IMR-90 (cell line): ENCODE measurements around the gene MRM2. TPM values are rescaled to one million over a fixed set of nuclear protein-coding genes. Genes with fewer than 3 reads are reported as not detected.

Experiments used
- ATAC-seq: fragments of 200-7000 bp; cut with Tn5 transposase; 2 replicates; pipeline ENCODE4 v1.9.1; 2020; ENCODE audit warnings: low read depth, mild to moderate bottlenecking, moderate library complexity
- BruUV-seq: library from RNA; stranded (reverse); fragments of 400-500 nt; replicated peaks from 2 replicates; lab custom pipeline; 2021; lab: Mats Ljungman, UMichigan
- CTCF ChIA-PET: fragments of 300-600 bp; formaldehyde crosslinking; extraction: SDS; loops from one replicate; lab custom pipeline; 2021; ENCODE audit warnings: antibody characterized with exemption; lab: Yijun Ruan, JAX
- POLR2A ChIA-PET: fragments of 300-600 bp; sonication (Branson Sonifier 250); formaldehyde crosslinking; loops from one replicate; lab custom pipeline; 2022; ENCODE audit warnings: antibody characterized with exemption; ENCODE audit not compliant: unreplicated experiment; lab: Charles Lee
- DNase-seq: peaks from one replicate; pipeline ENCODE4 v3.0.0; 2013
- H2AFZ ChIP-seq: replicated peaks from 2 replicates; pipeline ENCODE3; 2013; ENCODE audit warnings: low read length, mild to moderate bottlenecking; ENCODE audit not compliant: poor library complexity
- H2AK5ac ChIP-seq: 2 replicates; pipeline ENCODE4 v1.6.1; 2013; ENCODE audit warnings: low read depth, low read length, inconsistent platforms
- H2AK9ac ChIP-seq: replicated peaks from 2 replicates; pipeline ENCODE3; 2013; ENCODE audit warnings: mild to moderate bottlenecking, low read depth, low read length, moderate library complexity; ENCODE audit not compliant: poor library complexity
- H2BK120ac ChIP-seq: 2 replicates; pipeline ENCODE4 v1.6.1; 2013; ENCODE audit warnings: low read depth, low read length, inconsistent platforms
- H2BK15ac ChIP-seq: 3 replicates; pipeline ENCODE4 v1.6.1; 2013; ENCODE audit warnings: low read depth, low read length, inconsistent platforms
- H2BK20ac ChIP-seq: 2 replicates; pipeline ENCODE4 v1.6.1; 2013; ENCODE audit warnings: low read depth, mild to moderate bottlenecking, inconsistent platforms, low read length, moderate library complexity
- H2BK5ac ChIP-seq: 2 replicates; pipeline ENCODE4 v1.6.1; 2013; ENCODE audit warnings: mild to moderate bottlenecking, low read depth, low read length, inconsistent platforms; ENCODE audit not compliant: poor library complexity, severe bottlenecking
- H3K14ac ChIP-seq: replicated peaks from 2 replicates; pipeline ENCODE4 v1.6.1; 2013; ENCODE audit warnings: low read depth, low read length, inconsistent platforms
- H3K18ac ChIP-seq: 2 replicates; pipeline ENCODE4 v1.6.1; 2013; ENCODE audit warnings: low read depth, low read length, control low read depth
- H3K23ac ChIP-seq: 2 replicates; pipeline ENCODE4 v1.6.1; 2013; ENCODE audit warnings: low read depth, low read length, inconsistent platforms
- H3K27ac ChIP-seq: 2 replicates; pipeline ENCODE4 v1.5.1; 2013; ENCODE audit warnings: mild to moderate bottlenecking, control low read depth, low read length; ENCODE audit not compliant: insufficient read depth
- H3K27me3 ChIP-seq: 2 replicates; pipeline ENCODE4 v1.6.1; 2013; ENCODE audit warnings: low read length; ENCODE audit not compliant: control insufficient read depth, insufficient read depth
- H3K36me3 ChIP-seq: 2 replicates; pipeline ENCODE4 v1.6.1; 2013; ENCODE audit warnings: low read length, mixed read lengths; ENCODE audit not compliant: control insufficient read depth, insufficient read depth
- H3K4ac ChIP-seq: 2 replicates; pipeline ENCODE4 v1.6.1; 2013; ENCODE audit warnings: low read depth, low read length, inconsistent platforms
- H3K4me1 ChIP-seq: 2 replicates; pipeline ENCODE4 v1.6.1; 2013; ENCODE audit warnings: low read length, mixed read lengths; ENCODE audit not compliant: control insufficient read depth, insufficient read depth
- H3K4me2 ChIP-seq: 2 replicates; pipeline ENCODE4 v1.6.1; 2013; ENCODE audit warnings: low read depth, mild to moderate bottlenecking, control low read depth, low read length, moderate library complexity
- H3K4me3 ChIP-seq: 2 replicates; pipeline ENCODE4 v1.5.1; 2013; ENCODE audit warnings: low read depth, mild to moderate bottlenecking, control low read depth, low read length, moderate library complexity; ENCODE audit not compliant: insufficient read depth
- H3K56ac ChIP-seq: 2 replicates; pipeline ENCODE4 v1.6.1; 2013; ENCODE audit warnings: low read length, inconsistent platforms; ENCODE audit not compliant: insufficient read depth; ENCODE audit errors: extremely low read depth
- H3K79me1 ChIP-seq, 2 experiments: 2 replicates each; pipeline ENCODE4 v1.6.1; 2013; ENCODE audit warnings: low read length in 2 of 2, inconsistent platforms in 1 of 2, low read depth in 1 of 2
- H3K9ac ChIP-seq: 2 replicates; pipeline ENCODE4 v1.6.1; 2013; ENCODE audit warnings: low read depth, low read length, control low read depth
- H3K9me1 ChIP-seq: 2 replicates; pipeline ENCODE4 v1.6.1; 2013; ENCODE audit warnings: low read length, inconsistent platforms; ENCODE audit not compliant: insufficient read depth
- H3K9me3 ChIP-seq: 2 replicates; pipeline ENCODE4 v1.6.1; 2013; ENCODE audit warnings: low read length; ENCODE audit not compliant: control insufficient read depth, insufficient read depth
- H4K20me1 ChIP-seq: 2 replicates; pipeline ENCODE4 v1.6.1; 2013; ENCODE audit warnings: low read length, inconsistent platforms; ENCODE audit not compliant: insufficient read depth
- H4K5ac ChIP-seq: 2 replicates; pipeline ENCODE4 v1.6.1; 2013; ENCODE audit warnings: mild to moderate bottlenecking, low read depth, low read length, control low read depth
- H4K8ac ChIP-seq, 2 experiments: 2 replicates each; pipeline ENCODE4 v1.6.1; 2013; ENCODE audit warnings: low read depth in 2 of 2, low read length in 2 of 2, control low read depth in 1 of 2, inconsistent platforms in 1 of 2
- H4K91ac ChIP-seq: 2 replicates; pipeline ENCODE4 v1.6.1; 2013; ENCODE audit warnings: low read depth, low read length, inconsistent platforms; ENCODE audit not compliant: insufficient read depth
- BHLHE40 ChIP-seq: fragments of 150-350 bp; IDR thresholded peaks from 2 replicates; pipeline ENCODE4 v1.6.1; 2016; ENCODE audit warnings: mild to moderate bottlenecking, low read depth, low read length
- CEBPB ChIP-seq: IDR thresholded peaks from 2 replicates; pipeline ENCODE4 v1.6.1; 2012; ENCODE audit warnings: low read depth, low read length, improper control_type of control experiment
- CHD1 ChIP-seq: IDR thresholded peaks from 2 replicates; pipeline ENCODE4 v1.6.1; 2012; ENCODE audit warnings: low read depth, low read length, improper control_type of control experiment
- FOS ChIP-seq: fragments of 150-350 bp; IDR thresholded peaks from 2 replicates; pipeline ENCODE4 v1.6.1; 2016; ENCODE audit warnings: low read depth, low read length
- MAFK ChIP-seq: IDR thresholded peaks from 2 replicates; pipeline ENCODE4 v1.6.1; 2012; ENCODE audit warnings: low read depth, low read length, improper control_type of control experiment
- MAZ ChIP-seq: IDR thresholded peaks from 2 replicates; pipeline ENCODE4 v1.6.1; 2012; ENCODE audit warnings: low read depth, mild to moderate bottlenecking, low read length, improper control_type of control experiment, moderate library complexity, borderline replicate concordance
- MXI1 ChIP-seq: IDR thresholded peaks from 2 replicates; pipeline ENCODE4 v1.6.1; 2012; ENCODE audit warnings: low read depth, mild to moderate bottlenecking, low read length, moderate library complexity, borderline replicate concordance
- NFE2L2 ChIP-seq: fragments of 150-350 bp; IDR thresholded peaks from 2 replicates; pipeline ENCODE4 v1.6.1; 2016; ENCODE audit warnings: low read depth, mild to moderate bottlenecking, low read length
- POLR2A ChIP-seq: IDR thresholded peaks from 2 replicates; pipeline ENCODE4 v1.6.1; 2012; ENCODE audit warnings: mild to moderate bottlenecking, low read depth, low read length
- RAD21 ChIP-seq: IDR thresholded peaks from 2 replicates; pipeline ENCODE4 v1.6.1; 2012; ENCODE audit warnings: low read length, improper control_type of control experiment
- RCOR1 ChIP-seq: IDR thresholded peaks from 2 replicates; pipeline ENCODE4 v1.6.1; 2012; ENCODE audit warnings: mild to moderate bottlenecking, low read length, improper control_type of control experiment; ENCODE audit not compliant: insufficient replicate concordance
- RFX5 ChIP-seq: IDR thresholded peaks from 2 replicates; pipeline ENCODE4 v1.8.0; 2012; ENCODE audit warnings: low read depth, mild to moderate bottlenecking, low read length, moderate library complexity
- SMC3 ChIP-seq: fragments of 150-350 bp; IDR thresholded peaks from 2 replicates; pipeline ENCODE4 v1.6.1; 2016; ENCODE audit warnings: low read depth, mild to moderate bottlenecking, antibody characterized with exemption, low read length, moderate library complexity
- WGBS, 2 experiments: methylation state at CpG; one replicate each; pipeline versions ENCODE4 v1.1.5 to v1.1.7; 2013; ENCODE audit warnings: missing lambda C conversion rate in 2 of 2; ENCODE audit not compliant: insufficient read length in 1 of 2; ENCODE audit errors: extremely low coverage in 2 of 2; 5-methylcytosine and 5-hydroxymethylcytosine counted together
- dilution Hi-C: fragments of 300-500 bp; cut with HindIII; formaldehyde crosslinking; loops from one replicate; pipeline ENCODE4 v1.14.3; 2018; ENCODE audit warnings: low sequenced_read_pairs; ENCODE audit not compliant: unreplicated experiment
- in situ Hi-C: fragments of 300-500 bp; cut with MboI; formaldehyde crosslinking; loops from 3 replicates; pipeline ENCODE4 v1.14.3; 2019; ENCODE audit warnings: low sequenced_read_pairs, inconsistent platforms, mixed read lengths
- intact Hi-C: fragments of 100-400 bp; cut with micrococcal nuclease; formaldehyde crosslinking; loops from 2 replicates; pipeline ENCODE4 v1.10.0; 2022
- polyA plus RNA-seq, 3 experiments: library from polyadenylated mRNA; depleted of rRNA; stranded (reverse); fragments of >200 nt; gene quantifications; 2 replicates each; pipeline ENCODE4 v1.2.3, GENCODE V29; 2012; ENCODE audit warnings: low replicate concordance in 1 of 3
- total RNA-seq: library from RNA; depleted of rRNA; stranded (reverse); fragments of >200 nt; gene quantifications from 2 replicates; pipeline ENCODE4 v1.2.3, GENCODE V29; 2012
- TF ChIP-seq, protein P1 (sequence below): conservative IDR thresholded peaks from 2 replicates; pipeline ENCODE4 v1.5.1; 2012; ENCODE audit warnings: mild to moderate bottlenecking, low read depth, low read length, improper control_type of control experiment
- TF ChIP-seq, protein P2 (sequence below): fragments of 150-350 bp; IDR thresholded peaks from 2 replicates; pipeline ENCODE4 v1.6.1; 2016; ENCODE audit warnings: low read depth, mild to moderate bottlenecking, low read length, moderate library complexity, borderline replicate concordance
- TF ChIP-seq, protein P3 (sequence below): fragments of 150-350 bp; IDR thresholded peaks from 2 replicates; pipeline ENCODE4 v1.6.1; 2017; ENCODE audit warnings: mild to moderate bottlenecking, antibody characterized with exemption, low read length, low read depth

Gene MRM2
- total and polyA plus RNA-seq, 2 of the 4 experiments (the other 2 are of a cell fraction), result 19.1 to 23.8 TPM

DNA sequence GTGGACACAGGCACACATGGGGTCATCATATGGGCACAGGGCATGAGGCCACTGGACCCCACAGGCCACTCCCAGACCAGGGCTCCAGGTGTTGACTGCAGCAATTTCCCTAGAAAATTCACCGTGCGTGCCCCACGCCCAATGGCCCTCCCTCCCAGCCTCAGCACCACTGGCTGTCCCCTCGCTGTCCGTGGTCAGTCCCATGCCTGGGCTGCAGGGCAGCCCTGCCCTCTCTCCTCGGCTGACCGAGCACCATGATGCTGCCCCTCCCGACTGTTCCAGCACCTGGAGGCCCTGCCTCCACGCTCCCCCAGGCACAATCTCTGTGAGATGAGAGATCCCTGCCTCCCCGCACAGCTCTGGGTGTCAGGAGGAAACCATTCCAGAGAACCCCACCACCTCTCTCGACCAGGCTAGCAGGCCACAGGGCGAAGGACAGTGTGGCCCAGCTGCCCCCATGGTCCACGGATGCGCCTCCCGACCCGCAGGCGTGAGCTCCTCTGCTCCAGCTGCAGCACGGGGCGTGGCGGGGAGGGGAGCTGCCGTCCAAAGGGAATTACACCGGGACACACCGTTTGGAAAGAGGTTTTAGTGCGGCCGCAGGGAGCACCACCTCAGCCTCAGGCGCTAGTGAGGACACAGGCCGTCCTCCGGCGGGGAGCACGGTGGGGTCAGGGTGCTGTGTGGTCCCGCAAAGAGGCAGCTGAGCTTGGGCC, 12.6 kb upstream of the MRM2 start:
- Histone ChIP-seq H3K18ac (no peak overlapping the region), H3K4me1 (peaks cover 6% of the 10 kb centered on the region), H2AK5ac (no peak overlapping the region), H3K27me3 (no peaks in the 10 kb centered on the region), H3K9me3 (no peaks in the 10 kb centered on the region), H3K4me2 (no peak overlapping the region), H2AFZ (no peak overlapping the region), H2BK5ac (no peak overlapping the region), H3K9ac (no peak overlapping the region), H3K79me1 (peaks cover 0 to 25% of the 10 kb centered on the region in 2 experiments; a peak in 2 of 4 replicates), H2AK9ac (no peak overlapping the region), H3K23ac (no peak overlapping the region), H3K14ac (no peak overlapping the region), H2BK20ac (no peak overlapping the region), H3K56ac (no peak overlapping the region), H3K4me3 (no peak overlapping the region), H4K91ac (no peak overlapping the region), H4K20me1 (no peaks in the 10 kb centered on the region; the same call in 1 of the 2 replicates), H2BK120ac (no peak overlapping the region), H3K9me1 (peaks cover 10% of the 10 kb centered on the region), H4K5ac (no peak overlapping the region), H4K8ac (no peak overlapping the region), H2BK15ac (no peak overlapping the region), H3K4ac (no peak overlapping the region), H3K27ac (no peak overlapping the region), H3K36me3 (peaks cover 23% of the 10 kb centered on the region)
- intact Hi-C loops, result no loop called here
- TF ChIP-seq MXI1, result no peak
- TF ChIP-seq, protein P1, sequence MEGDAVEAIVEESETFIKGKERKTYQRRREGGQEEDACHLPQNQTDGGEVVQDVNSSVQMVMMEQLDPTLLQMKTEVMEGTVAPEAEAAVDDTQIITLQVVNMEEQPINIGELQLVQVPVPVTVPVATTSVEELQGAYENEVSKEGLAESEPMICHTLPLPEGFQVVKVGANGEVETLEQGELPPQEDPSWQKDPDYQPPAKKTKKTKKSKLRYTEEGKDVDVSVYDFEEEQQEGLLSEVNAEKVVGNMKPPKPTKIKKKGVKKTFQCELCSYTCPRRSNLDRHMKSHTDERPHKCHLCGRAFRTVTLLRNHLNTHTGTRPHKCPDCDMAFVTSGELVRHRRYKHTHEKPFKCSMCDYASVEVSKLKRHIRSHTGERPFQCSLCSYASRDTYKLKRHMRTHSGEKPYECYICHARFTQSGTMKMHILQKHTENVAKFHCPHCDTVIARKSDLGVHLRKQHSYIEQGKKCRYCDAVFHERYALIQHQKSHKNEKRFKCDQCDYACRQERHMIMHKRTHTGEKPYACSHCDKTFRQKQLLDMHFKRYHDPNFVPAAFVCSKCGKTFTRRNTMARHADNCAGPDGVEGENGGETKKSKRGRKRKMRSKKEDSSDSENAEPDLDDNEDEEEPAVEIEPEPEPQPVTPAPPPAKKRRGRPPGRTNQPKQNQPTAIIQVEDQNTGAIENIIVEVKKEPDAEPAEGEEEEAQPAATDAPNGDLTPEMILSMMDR, result no peak
- no peak for TF ChIP-seq NFE2L2
- no peak for TF ChIP-seq SMC3
- no peak for TF ChIP-seq RFX5
- TF ChIP-seq, protein P2, sequence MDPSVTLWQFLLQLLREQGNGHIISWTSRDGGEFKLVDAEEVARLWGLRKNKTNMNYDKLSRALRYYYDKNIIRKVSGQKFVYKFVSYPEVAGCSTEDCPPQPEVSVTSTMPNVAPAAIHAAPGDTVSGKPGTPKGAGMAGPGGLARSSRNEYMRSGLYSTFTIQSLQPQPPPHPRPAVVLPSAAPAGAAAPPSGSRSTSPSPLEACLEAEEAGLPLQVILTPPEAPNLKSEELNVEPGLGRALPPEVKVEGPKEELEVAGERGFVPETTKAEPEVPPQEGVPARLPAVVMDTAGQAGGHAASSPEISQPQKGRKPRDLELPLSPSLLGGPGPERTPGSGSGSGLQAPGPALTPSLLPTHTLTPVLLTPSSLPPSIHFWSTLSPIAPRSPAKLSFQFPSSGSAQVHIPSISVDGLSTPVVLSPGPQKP, result no peak
- TF ChIP-seq POLR2A, result no peak
- TF ChIP-seq, protein P3, sequence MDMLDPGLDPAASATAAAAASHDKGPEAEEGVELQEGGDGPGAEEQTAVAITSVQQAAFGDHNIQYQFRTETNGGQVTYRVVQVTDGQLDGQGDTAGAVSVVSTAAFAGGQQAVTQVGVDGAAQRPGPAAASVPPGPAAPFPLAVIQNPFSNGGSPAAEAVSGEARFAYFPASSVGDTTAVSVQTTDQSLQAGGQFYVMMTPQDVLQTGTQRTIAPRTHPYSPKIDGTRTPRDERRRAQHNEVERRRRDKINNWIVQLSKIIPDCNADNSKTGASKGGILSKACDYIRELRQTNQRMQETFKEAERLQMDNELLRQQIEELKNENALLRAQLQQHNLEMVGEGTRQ, result no peak
- TF ChIP-seq MAZ, result no peak
- no peak for TF ChIP-seq RAD21
- no peak for TF ChIP-seq MAFK
- no peak for TF ChIP-seq BHLHE40
- no peak for TF ChIP-seq CEBPB
- no peak for TF ChIP-seq FOS
- no peak for TF ChIP-seq RCOR1
- no peak for TF ChIP-seq CHD1
- CTCF ChIA-PET, result no interaction called here
- POLR2A ChIA-PET, result no interaction called here
- dilution Hi-C loops, result no loop called here
- ATAC-seq, result no peak
- in situ Hi-C loops, result no loop called here
- WGBS, 2 experiments, result 95% methylated on average over 18 of the region's 31 CpGs; no CpG with 5 or more reads in 1 of the 2 experiments
- BruUV-seq, result no TSS peak
- no peak for DNase-seq
